Gastrocnemius medialis (tissue), 4 donors: ENCODE measurements around the gene PIGA. TPM values are rescaled to one million over a fixed set of nuclear protein-coding genes. Genes with fewer than 3 reads are reported as not detected.
A peak's percentile ranks its signal among the peaks of the same experiment; 100 is the strongest.

Source experiments
- ATAC-seq, 2 donors: fragments of 150-250 bp; one replicate each; pipeline ENCODE4 v1.9.1; 2016
- DNase-seq, 2 donors: peaks; one replicate each; pipeline ENCODE4 v3.0.0-alpha.2; 2019
- H3K27ac ChIP-seq, 4 donors: fragments of 200-600 bp; sonication (generic); 1 replicate in 1 of 4; 2 replicates in 3 of 4; pipeline ENCODE4 v1.5.1; 2016 to 2018; ENCODE audit warnings: mild to moderate bottlenecking in 2 of 4, moderate library complexity in 1 of 4
- H3K27me3 ChIP-seq, 3 donors: fragments of 200-600 bp; sonication (generic) in 2 of 3; 1 replicate in 1 of 3; 2 replicates in 2 of 3; pipeline versions ENCODE4 v1.5.1 to v1.6.0; 2016 to 2019; ENCODE audit warnings: mild to moderate bottlenecking in 1 of 3, moderate library complexity in 1 of 3
- H3K36me3 ChIP-seq, 2 donors: fragments of 200-600 bp; sonication (generic) in 1 of 2; one replicate each; pipeline ENCODE4 v1.5.1; 2017 to 2018
- H3K4me1 ChIP-seq, 2 donors: fragments of 200-600 bp; sonication (generic) in 1 of 2; one replicate each; pipeline ENCODE4 v1.5.1; 2016 to 2017; ENCODE audit warnings: mild to moderate bottlenecking in 2 of 2
- H3K4me3 ChIP-seq, 4 donors: fragments of 200-600 bp; sonication (generic) in 3 of 4; 1 replicate in 1 of 4; 2 replicates in 3 of 4; pipeline ENCODE4 v1.5.1; 2016 to 2019; ENCODE audit warnings: mild to moderate bottlenecking in 2 of 4
- H3K9me3 ChIP-seq, 3 donors: fragments of 200-600 bp; sonication (generic) in 2 of 3; 1 replicate in 1 of 3; 2 replicates in 2 of 3; pipeline ENCODE4 v1.5.1; 2016 to 2019
- POLR2A ChIP-seq, 2 donors: fragments of 450-650 bp; IDR thresholded peaks; one replicate each; pipeline ENCODE4 v1.6.1; 2017; ENCODE audit warnings: antibody characterized with exemption in 2 of 2, mild to moderate bottlenecking in 2 of 2, moderate library complexity in 2 of 2
- in situ Hi-C, 4 donors: fragments of 200-750 bp; cut with MboI; loops; one replicate each; pipeline versions ENCODE4 v1.15.0 to v1.8.0; 2017; ENCODE audit warnings: low sequenced_read_pairs in 4 of 4
- intact Hi-C: fragments of 100-400 bp; cut with DNase I; formaldehyde crosslinking; loops from one replicate; pipeline ENCODE4 v1.15.1; 2023; ENCODE audit warnings: low total_unique reads
- total RNA-seq, 4 donors: library from RNA; depleted of rRNA; stranded (reverse); fragments of >200 nt; gene quantifications; one replicate each; pipeline versions ENCODE4 v1.1.0 to v1.2.3, GENCODE V29; 2016
- TF ChIP-seq, protein P1 (sequence below), 5 experiments: fragments of 450-650 bp in 3 of 5; fragments of 200-600 bp in 2 of 5; sonication (generic) in 2 of 5; IDR thresholded peaks in 4 of 5; conservative IDR thresholded peaks in 1 of 5; 1 replicate in 4 of 5; 2 replicates in 1 of 5; pipeline ENCODE4 v1.5.1; 2016 to 2019; ENCODE audit warnings: antibody characterized with exemption in 5 of 5, mild to moderate bottlenecking in 3 of 5, moderate library complexity in 3 of 5

PIGA gene
- total RNA-seq, 4 donors from 2014 or later, result 1.5 to 5.9 (median 3.1) TPM

DNA sequence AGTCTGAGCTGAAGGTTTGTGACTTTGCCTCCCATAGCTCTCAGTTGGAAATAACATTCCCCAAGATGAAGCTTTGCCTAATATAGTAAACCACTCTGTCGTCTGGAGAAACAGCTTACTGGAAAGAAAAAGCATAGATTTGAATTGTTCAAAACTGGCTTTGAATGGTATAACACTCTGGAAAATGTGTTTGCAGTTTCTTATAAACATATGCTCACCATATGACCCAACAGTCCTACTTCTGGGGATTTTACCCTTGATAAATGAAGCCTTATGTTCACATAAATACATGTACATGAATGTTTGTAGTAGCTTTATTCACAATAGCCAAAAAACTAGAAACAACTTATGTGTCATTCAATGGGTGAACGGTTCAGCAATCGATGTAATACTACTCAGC, 38.7 kb upstream of the PIGA start:
- in situ Hi-C loops, result no loop called here
- Histone ChIP-seq H3K36me3 (no peaks in the 10 kb centered on the region), H3K4me1 (no peaks in the 10 kb centered on the region), H3K27me3 (peaks cover 0 to 3% (median 0%) of the 10 kb centered on the region in 3 donors), H3K27ac (no peak overlapping the region), H3K9me3 (no peaks in the 10 kb centered on the region), H3K4me3 (no peak overlapping the region)
- TF ChIP-seq, protein P1, sequence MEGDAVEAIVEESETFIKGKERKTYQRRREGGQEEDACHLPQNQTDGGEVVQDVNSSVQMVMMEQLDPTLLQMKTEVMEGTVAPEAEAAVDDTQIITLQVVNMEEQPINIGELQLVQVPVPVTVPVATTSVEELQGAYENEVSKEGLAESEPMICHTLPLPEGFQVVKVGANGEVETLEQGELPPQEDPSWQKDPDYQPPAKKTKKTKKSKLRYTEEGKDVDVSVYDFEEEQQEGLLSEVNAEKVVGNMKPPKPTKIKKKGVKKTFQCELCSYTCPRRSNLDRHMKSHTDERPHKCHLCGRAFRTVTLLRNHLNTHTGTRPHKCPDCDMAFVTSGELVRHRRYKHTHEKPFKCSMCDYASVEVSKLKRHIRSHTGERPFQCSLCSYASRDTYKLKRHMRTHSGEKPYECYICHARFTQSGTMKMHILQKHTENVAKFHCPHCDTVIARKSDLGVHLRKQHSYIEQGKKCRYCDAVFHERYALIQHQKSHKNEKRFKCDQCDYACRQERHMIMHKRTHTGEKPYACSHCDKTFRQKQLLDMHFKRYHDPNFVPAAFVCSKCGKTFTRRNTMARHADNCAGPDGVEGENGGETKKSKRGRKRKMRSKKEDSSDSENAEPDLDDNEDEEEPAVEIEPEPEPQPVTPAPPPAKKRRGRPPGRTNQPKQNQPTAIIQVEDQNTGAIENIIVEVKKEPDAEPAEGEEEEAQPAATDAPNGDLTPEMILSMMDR (IDR thresholded peaks at IDR 0.05 in 4 of 5, conservative IDR thresholded peaks at IDR 0.05 in 1 of 5), result no peak
- TF ChIP-seq POLR2A (IDR thresholded peaks at IDR 0.05), result no peak
- DNase-seq, result no peak
- intact Hi-C loops, result no loop called here
- no peak for ATAC-seq

DNA sequence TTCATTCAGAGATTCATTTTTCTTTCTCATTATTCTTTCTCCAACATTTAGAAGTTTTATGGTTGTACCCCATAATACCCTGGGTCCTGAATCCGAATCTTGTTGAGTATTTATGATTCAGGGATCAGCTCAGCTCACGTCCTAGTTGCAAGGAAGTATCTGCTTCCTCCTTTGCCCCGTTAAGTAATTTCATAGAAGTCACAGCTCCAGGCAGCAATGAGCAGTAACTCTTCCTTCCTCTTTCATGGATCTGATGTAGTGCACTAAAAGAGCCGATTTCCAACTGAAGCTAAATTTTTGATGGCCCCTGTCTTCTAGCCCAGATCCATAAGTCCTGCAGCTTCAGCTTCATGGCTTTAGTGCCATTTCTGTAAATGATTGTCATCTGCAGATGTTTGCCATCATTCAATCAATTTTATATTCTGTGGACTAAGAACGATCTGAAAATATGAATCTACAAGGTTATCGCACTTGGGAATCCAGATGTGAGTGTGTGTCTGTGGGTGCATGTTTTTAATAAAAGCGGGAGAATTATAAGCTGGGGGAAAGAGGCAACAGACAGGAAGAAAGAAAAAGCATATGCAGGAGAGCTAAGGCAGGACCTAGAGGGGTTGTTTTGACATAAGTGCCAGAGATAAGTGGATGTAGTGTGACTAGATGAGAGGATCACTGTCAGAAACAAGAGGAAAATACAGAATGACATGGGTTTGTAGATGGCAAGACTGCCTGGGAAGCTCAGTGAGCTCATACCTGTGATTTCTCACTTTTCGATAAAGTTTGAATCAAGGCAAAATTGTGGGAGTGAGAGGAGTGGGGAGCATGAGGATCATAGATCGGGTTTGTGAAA, 31.4 kb upstream of the PIGA start:
- Histone ChIP-seq H3K4me3 (no peak overlapping the region), H3K4me1 (no peaks in the 10 kb centered on the region), H3K27me3 (no peaks in the 10 kb centered on the region), H3K9me3 (no peaks in the 10 kb centered on the region), H3K36me3 (peaks cover 0 to 6% of the 10 kb centered on the region in 2 donors), H3K27ac (no peak overlapping the region)
- DNase-seq, result no peak
- in situ Hi-C loops, result no loop called here
- TF ChIP-seq, protein P1 (IDR thresholded peaks at IDR 0.05 in 4 of 5, conservative IDR thresholded peaks at IDR 0.05 in 1 of 5), result no peak
- no peak for TF ChIP-seq POLR2A (IDR thresholded peaks at IDR 0.05)
- intact Hi-C loops, result no loop called here
- no peak for ATAC-seq

DNA sequence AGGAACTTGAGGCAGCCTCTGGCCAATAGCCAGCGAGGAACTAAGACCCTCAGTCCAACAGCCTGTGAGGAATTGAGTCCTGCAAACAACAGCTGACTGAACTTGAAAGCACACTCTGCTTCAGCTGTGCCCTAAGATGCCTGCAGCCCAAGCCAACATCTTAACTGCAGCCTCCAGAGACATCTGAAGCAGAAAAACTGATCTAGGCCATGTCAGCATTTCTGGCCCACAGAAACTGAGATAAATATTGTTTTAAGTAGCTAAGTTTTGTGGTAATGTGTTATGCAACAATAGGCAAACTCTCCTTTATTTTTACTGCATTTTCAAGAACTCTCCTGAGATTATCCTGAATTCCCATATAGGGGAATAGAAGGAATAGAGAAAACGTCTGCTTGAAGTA, 24.4 kb upstream of the PIGA start:
- in situ Hi-C loops, result loop anchor here in 1 of 4 donors (10.0 kb wide), 1 partner anchor 105 kb away; no protein-coding TSS in a partner anchor

DNA sequence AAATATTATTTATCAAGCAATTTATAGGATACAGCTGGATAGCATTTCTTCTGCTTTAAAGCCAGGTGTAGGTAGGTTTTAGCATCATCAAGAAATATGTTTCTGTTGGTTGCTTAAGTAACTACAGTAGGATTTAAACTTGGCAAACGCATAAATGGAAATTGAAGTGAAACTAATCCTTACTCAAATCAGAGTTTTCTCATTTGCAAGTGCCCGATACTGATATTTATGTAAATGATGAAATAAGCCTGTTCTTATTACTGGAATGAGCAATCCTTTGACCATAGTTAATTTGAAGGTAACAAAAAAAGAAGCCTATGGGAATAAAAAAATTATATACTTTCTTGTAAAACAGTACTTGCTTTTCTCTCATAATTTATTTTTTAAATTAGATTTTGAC, 23.2 kb upstream of the PIGA start:
- ATAC-seq, result no peak
- no peak for DNase-seq
- in situ Hi-C loops (loop anchor here in 1 of 4 donors (10.0 kb wide), 1 partner anchor 106 kb away; no protein-coding TSS in a partner anchor), intact Hi-C loops (no loop called here)
- H3K27ac ChIP-seq, result no peak overlapping the region
- no peaks in the 10 kb centered on the region for H3K4me1 ChIP-seq
- no peaks in the 10 kb centered on the region for H3K9me3 ChIP-seq
- H3K27me3 ChIP-seq, result no peaks in the 10 kb centered on the region
- peaks cover 0 to 6% of the 10 kb centered on the region in 2 donors for H3K36me3 ChIP-seq
- TF ChIP-seq, protein P1 (IDR thresholded peaks at IDR 0.05 in 4 of 5, conservative IDR thresholded peaks at IDR 0.05 in 1 of 5), result no peak
- TF ChIP-seq POLR2A (IDR thresholded peaks at IDR 0.05), result no peak
- no peak overlapping the region for H3K4me3 ChIP-seq

More for the DNA sequence above, 24.4 kb upstream of the PIGA start:
- intact Hi-C loops, result no loop called here
- no peak overlapping the region for H3K4me3 ChIP-seq
- no peaks in the 10 kb centered on the region for H3K27me3 ChIP-seq
- no peak overlapping the region for H3K27ac ChIP-seq
- TF ChIP-seq, protein P1 (IDR thresholded peaks at IDR 0.05 in 4 of 5, conservative IDR thresholded peaks at IDR 0.05 in 1 of 5), result no peak
- no peak for TF ChIP-seq POLR2A (IDR thresholded peaks at IDR 0.05)
- ATAC-seq, result peak in 1 of 2 donors; percentile 24
- no peaks in the 10 kb centered on the region for H3K9me3 ChIP-seq
- DNase-seq, result no peak
- H3K36me3 ChIP-seq, result peaks cover 0 to 6% of the 10 kb centered on the region in 2 donors
- no peaks in the 10 kb centered on the region for H3K4me1 ChIP-seq
